Right ventricle myocardium superior (tissue), 1 donor: Measurements from ENCODE around the gene COL9A3. TPM values are rescaled to one million over a fixed set of nuclear protein-coding genes. Genes with fewer than 3 reads are reported as not detected.

Experiments
- ATAC-seq: fragments of 200-7000 bp; cut with Tn5 transposase; one replicate; pipeline ENCODE4 v1.9.1; 2020; ENCODE audit warnings: mild to moderate bottlenecking; ENCODE audit not compliant: poor library complexity
- DNase-seq: peaks from one replicate; pipeline ENCODE4 v3.0.0-alpha.2; 2020
- intact Hi-C: fragments of 100-400 bp; cut with DNase I; formaldehyde crosslinking; loops from one replicate; pipeline ENCODE4 v1.11.2; 2022
- total RNA-seq: library from RNA; stranded (reverse); fragmentation: NEBNext Ultra II Directional; extraction: Animal tissue kit (Norgen Biotek cat#: 25700); gene quantifications from one replicate; pipeline ENCODE4 v1.2.1, GENCODE V29; 2021
- donor health status: DM: no; HTN: yes; CAD: no; lungs with severe emphysema.

Gene COL9A3
- total RNA-seq, 1 donor from 2014 or later: 2.7 TPM

DNA sequence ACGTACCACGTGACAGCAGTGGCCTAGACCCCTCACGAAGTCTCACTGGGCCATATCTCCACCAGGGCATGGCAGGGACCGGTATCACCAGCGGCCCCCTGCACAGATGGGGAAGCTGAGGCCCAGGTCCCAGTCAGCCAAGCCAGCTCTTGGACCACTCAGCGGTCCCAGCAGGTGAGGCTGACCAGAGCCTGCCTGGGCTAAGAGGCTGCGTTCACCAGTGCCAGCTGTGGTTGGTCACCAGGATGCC is 23.2 kb upstream of the COL9A3 start:
- intact Hi-C loops: no loop called here
- no peak for DNase-seq
- no peak for ATAC-seq

DNA sequence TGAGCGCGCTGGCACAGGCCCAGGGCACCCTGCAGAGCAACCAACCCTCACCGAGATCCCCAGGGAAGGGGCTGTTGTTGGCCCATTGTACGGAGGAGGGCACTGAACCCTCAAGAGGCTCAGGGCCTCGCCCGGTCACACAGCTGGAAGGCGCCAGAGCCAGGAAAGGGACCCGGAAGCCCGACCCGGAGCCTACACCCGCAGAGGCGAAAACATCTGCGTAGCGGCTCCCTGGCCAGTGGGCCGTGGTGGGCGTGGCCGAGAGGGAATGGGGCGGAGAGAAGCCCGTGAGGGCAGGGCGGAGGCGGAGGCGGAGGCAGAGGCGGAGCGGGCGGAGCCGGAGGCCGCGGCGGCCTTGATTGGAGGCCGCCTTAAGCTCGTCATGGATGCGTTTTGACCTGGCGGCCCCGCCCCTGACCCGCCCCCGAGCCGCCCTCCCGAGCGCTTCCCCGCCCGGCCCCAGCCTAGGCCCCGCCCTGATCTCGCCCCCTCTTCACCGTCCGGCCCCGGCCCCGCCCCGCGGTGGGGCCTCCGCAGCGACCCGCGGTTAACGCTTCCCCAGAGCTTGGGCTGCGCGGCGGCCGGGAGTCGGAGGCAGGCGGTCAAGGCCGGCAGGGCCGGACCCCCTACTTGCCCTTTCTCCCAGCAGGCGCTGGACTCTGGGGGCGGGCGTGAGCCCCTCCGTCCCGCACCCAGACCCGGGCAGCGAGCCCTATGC is 22.7 kb upstream of the COL9A3 start:
- peak; percentile 91 for ATAC-seq
- DNase-seq: peak; percentile 98
- intact Hi-C loops: no loop called here

DNA sequence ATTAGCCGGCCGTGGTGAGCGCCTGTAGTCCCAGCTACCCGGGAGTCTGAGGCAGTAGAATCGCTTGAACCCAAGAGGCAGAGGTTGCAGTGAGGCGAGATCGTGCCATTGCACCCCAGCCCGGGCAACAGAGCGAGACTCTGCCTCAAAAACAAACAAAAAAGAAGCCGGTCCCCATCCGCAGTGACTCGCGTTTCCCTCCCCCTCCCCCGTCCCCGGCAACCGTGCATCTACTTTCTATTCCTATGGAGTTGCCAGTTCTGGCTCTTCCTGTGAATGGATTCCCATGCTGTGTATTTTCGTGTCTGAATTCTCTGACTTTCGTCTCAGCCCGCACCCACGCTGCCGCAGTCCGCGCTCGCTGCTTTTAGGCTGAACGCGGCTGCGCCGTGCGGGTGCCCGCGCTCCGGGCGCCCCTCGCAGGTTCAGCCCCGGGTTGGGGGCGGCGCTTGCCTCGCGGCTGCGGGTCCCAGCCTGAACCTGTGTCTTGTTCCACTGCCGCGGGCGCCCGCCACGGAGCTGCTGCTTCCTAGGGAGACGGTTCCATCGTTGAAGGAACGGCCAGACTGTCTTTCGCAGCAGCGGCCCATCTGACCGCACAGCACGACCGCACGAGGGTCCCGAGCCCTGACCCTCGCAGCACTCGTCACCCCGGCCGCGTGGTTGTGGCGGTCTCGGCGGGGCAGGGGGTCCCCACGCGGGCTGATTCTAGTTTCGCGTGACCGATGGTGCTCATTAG is 21.7 kb upstream of the COL9A3 start:
- ATAC-seq (peak; percentile 17), DNase-seq (peak; percentile 77)
- intact Hi-C loops: no loop called here

DNA sequence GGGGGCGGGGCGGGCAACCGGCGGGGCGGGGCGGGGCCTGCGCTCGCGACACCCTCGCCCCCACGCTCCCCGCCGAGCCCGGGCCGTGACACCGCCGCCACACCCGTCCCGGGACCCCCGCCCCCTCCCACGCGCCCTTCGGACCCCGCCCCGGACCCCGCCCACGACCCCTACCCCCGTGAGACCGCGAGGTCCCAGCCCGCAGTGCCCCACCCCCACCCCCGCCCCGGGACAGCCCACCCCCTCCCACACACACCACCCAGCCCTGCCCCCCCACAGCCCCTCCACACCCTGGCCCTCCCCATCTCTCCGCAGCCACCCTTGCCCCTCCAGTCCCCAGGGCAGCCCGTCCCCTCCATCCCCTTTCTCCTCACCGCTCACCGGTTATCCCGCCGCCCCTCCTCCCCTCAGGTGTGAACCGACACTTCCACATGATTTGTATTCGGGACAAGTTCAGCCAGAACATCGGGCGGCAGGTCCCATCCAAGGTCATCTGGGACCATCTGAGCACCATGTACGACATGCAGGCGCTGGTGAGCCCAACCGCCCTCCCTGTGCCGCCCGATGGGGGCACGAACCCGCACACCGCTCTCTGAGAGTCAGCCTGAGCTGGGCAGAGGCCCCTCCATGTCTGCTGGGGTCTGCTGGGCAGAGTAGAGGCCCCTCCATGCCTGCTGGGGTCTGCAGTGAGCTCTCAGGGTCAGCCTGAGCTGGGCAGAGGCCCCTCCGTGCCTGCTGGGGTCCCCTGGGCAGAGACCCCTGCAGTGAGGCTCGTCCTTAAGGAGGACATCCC is 20.0 kb upstream of the COL9A3 start:
- peak; percentile 2 for ATAC-seq
- intact Hi-C loops: no loop called here
- DNase-seq: no peak

DNA sequence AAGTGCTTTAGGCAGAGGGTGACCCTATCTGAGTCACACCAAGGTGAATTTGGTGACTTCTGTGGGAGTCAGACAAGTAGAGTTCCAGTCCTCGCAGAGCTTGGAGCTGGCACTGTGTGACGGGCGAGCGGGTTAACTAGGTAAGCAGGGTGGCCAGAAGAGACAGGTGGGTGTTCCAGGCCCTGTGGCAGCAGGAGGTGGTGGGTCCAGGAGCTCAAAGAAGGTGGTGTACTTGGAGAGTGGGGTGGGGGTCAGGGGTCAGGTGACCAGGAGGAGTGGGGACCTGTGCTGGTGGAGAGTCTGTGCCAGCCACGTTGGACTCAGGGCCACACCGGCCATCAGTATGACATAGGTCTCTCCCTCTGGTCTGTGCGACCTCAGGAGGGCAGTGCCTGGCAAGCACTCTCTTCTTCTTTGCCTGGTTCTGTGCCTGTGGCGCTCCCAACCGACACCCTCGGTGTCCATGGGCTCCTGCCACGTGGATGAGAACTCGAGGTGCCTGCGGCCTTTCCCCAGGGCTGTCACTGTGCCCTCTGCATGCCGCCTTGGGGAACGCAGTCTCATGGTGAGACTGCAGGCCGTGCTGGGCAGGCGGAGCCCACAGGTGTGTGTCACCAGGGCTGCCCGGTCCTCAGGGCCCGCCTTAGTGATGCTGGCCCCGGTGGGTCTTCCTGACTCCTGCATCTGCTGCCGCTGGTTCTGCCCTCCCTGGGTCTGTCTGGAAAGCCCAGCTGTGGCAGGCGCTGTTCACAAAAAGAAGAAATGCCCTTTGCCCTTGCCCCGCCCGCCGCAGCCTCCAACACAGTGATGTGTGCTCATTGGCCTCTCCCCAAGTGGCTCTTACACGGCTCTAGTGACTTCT is 18.9 kb upstream of the COL9A3 start:
- DNase-seq: no peak
- no peak for ATAC-seq
- intact Hi-C loops: no loop called here

DNA sequence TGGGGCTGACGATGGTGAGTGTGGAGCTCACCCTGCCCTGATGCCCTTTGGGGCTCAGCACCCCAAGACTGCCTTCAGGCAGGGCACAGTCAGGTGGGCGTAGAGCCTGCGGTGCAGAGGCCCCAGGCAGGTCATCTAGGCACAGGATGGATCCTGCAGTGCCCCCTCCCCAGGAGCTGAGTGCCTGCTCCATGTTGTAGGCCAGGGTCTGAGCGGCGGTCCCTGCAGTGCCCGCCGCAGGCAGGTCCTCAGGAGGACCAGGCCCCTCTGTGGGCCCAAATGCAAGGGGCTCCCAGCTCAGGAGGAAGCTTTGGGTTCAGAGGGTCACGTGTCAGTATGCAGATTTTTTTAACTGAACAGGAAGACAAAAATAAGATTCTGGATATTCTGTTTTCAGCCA is 17.8 kb upstream of the COL9A3 start:
- ATAC-seq: no peak
- intact Hi-C loops: no loop called here
- no peak for DNase-seq

DNA sequence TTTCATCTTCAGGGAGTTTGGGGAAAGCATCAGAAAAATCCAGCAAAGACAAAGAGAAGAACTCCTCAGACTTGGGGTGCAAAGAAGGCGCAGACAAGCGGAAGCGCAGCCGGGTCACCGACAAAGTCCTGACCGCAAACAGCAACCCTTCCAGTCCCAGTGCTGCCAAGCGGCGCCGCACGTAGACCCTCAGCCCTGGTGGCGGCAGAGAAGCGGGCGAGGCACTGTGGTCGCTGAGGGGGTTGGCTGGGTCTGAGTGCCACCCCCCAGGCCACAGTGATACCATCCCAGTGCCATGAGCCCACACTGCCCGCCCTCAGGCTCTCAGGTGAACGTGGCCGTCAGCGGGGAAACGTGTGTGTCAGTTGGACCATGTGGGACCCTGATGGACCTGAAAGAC is 17.4 kb upstream of the COL9A3 start:
- ATAC-seq (no peak), DNase-seq (no peak)
- intact Hi-C loops: no loop called here

DNA sequence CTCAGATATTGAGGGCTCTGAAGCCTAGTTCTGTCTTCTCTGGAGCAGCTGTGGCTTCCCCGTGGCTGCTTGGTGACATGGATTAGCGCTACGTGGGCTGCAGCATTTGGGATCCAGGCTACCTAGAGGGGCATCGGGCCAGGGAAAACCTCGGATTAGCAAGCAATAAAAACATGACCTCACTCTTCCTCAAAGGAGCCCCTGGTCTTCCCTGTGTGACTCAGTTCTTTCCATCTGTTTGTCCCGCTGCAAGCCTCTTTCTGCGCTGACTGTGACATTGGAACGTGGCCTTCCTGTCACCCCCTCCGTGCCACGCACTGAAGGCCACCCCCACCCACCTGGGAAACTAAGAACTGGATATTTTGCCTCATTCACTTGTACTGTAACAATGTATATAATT is 17.0 kb upstream of the COL9A3 start:
- DNase-seq (no peak), ATAC-seq (no peak)
- intact Hi-C loops: no loop called here

DNA sequence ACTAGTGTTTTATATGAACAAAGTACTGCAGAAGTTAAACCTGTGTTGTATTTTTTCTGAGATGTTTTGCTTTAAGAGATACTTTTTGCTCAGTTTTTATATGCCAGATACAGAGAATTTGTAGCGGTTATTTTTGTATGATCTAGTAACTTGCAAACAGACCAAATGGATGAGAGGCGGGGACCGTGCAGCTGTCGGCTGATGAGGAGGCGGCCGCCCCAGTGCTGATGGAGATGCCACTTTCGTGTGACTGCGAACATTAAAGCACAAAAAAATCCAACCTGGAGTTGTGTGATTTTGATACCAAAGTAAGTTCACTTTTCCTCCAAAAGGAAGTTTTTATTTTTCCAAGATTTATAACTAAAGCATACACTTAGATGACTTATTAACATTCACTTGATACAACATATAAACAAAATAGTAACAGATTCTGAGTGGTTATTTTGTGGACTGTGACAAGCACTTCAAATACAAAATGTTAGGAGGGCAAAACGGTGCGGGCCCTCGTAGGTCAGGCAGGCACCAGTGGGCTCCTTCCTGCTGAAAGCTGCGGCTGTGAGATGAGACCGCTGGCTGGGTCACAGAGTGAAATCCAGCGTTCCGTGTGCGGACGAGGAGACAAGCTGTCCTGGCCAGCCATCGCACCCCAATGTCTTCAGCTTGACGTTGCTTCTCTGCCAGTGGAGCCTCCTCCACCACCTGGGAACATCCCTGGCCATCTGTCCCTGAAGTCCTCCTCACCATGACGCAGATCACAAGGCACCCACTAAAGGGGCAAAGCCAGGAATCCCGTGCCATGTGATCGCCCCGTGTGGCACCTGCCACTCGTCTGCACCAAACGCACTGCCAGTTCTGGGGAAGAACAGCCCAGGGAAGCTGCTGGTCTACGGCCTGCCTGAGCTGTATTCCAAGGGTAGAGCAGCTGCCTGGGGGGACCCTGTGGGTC is 16.3 kb upstream of the COL9A3 start:
- DNase-seq: no peak
- no peak for ATAC-seq
- intact Hi-C loops: no loop called here

DNA sequence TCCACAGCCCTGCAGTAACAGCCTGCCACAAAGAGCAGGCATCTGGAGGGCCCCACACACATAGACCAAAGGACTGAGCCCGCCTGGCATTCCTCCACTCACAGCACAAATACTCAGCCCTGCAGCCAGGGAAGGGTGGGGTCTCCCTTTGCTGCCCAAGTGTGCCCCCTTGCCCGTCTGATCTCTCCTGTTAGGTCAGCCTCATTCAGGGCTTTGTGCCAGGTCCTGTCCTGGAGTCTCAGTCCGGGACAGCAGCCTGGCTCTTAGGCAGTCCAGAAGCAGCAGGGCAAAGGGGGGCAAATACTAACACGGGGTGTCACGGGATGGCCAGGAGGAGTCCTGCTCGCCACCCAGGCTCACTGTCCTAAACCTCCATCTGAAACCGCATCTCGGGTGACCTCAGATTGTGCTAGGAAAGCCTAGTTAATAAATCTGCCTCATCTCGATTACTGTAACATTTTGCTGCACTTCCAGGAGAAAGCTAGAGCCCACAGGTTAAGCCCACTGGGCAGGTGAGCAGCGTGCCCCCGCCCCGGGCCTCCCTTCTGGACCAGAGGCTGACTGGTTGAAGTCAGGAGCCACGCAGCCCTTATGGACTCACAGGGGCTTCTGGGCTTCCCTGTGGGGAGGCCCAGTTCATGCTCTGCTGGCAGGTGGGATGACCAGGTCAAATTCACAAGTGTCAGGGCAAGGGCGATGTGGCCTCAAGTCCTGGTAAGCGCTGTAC is 15.4 kb upstream of the COL9A3 start:
- intact Hi-C loops: no loop called here
- no peak for DNase-seq
- peak; percentile 34 for ATAC-seq

DNA sequence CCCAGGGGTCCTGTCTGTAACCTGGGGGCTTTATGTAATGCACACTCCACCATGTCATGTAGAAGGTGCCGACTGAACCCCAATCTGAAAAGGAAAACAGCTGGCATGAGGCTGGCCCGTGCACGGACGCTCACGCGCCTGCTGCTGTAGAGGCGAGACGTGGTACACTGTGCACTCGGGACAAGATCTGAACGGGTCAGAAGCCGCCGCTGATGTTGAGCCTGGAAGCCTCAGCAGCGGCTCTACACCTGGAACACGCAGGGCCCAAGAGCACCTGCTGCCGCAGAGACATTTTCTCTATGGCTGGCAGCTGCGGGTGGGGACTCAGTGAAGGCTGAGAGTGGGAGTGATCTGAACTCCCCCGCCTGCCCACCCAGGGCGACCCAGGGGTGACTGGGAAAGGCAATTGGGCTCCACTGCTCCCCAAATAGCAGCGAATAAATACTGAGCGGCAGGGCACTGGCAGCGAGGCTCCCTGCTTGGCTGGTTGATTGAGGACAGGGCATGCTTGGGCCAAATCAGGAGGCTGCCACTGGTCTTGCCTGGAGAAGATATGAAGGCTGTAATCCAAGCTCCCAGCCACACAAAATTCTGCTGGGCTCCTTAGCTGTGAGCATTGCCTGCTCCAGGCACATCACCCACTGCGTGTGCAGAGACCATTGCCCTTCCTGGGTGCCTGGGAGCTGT is 14.7 kb upstream of the COL9A3 start:
- intact Hi-C loops: no loop called here
- DNase-seq (no peak), ATAC-seq (peak; percentile 51)

DNA sequence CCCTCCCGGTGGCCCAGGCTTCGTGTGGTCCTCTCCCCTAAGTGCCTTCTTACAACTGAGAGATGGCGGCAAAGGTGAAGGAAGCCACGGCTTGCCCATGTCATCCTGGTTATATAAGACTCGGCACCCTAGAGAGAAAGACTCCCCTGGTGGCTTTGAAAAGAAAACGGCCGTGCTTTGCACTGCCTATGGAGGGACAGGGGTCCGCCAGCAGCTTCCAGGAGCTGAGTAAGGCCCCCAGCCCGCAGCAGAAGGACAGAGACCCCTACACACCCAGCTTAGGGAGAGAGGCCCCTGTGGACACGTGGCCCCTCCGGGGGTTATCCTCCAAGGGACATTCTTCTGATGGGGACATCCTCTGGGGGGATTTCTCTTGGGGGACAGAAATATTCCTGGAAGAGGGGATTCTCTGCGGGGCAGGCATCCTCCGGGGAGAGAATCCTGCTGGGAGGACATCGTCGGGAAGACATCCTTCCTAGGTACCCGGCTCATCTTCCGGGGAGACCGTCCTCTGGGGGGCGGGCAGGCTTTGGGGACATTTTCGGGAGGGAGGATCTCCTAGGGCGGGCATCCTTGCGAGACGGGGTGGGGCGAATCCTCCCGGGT is 12.7 kb upstream of the COL9A3 start:
- ATAC-seq (no peak), DNase-seq (no peak)
- intact Hi-C loops: no loop called here

DNA sequence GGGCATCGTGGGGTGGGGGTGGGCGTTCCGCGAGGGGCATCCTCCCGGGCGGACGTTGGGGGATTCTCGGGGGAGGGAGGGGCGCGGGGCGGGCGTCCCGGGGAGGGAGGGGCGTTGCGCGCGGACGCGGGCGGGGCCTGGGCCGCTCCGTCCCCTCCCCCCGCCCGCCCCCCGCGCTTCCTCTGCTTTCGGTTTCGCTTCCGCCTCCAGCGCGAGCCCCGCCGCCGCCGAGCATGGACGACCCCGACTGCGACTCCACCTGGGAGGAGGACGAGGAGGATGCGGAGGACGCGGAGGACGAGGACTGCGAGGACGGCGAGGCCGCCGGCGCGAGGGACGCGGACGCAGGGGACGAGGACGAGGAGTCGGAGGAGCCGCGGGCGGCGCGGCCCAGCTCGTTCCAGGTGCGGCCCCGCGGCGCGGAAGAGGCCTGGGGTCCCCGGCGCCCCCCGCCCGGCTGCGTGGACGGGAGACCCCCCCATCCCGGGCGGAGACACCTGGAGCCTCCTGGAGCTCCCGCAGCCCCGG is 12.2 kb upstream of the COL9A3 start, which contains the start of gene OGFR:
Gene OGFR (plus strand): TSS at position 209 of the 528 bp plus-strand sequence. CDS start 25 bp downstream, at position 234.
- peak; percentile 82 for DNase-seq
- intact Hi-C loops: loop anchor here (5.0 kb wide), 1 partner anchor 132 kb away; no protein-coding TSS in a partner anchor
- peak; percentile 38 for ATAC-seq

DNA sequence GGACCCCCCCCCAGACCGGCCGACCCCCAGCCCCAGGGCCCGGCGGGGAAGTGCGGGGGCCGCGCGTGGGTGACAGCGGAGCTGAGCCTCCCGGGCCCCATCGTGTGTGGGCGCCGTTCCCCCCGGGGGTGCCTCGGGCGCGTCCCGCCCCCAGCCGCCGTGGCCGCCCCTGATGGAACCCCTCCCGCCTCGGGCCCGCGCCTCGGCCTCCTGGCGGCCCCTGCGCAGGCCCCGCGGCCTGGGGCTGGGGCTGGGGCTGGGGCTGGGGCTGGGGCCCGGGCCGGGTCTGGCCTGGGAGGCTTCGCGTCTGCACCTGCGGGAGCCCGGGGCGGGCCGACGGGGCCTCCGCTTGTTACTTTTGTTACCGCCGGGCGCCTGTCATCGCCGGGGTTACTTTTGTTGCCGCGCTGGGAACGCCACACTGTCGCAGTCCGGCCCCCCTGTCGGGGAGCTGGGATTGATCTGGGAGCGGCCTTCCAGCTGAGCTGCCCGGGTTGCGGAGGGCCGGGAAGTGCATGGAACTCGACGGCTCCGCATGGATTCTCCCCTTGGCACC is 11.6 kb upstream of the COL9A3 start:
- peak; percentile 22 for ATAC-seq
- intact Hi-C loops: loop anchor here (5.0 kb wide), 1 partner anchor 133 kb away; no protein-coding TSS in a partner anchor
- no peak for DNase-seq

DNA sequence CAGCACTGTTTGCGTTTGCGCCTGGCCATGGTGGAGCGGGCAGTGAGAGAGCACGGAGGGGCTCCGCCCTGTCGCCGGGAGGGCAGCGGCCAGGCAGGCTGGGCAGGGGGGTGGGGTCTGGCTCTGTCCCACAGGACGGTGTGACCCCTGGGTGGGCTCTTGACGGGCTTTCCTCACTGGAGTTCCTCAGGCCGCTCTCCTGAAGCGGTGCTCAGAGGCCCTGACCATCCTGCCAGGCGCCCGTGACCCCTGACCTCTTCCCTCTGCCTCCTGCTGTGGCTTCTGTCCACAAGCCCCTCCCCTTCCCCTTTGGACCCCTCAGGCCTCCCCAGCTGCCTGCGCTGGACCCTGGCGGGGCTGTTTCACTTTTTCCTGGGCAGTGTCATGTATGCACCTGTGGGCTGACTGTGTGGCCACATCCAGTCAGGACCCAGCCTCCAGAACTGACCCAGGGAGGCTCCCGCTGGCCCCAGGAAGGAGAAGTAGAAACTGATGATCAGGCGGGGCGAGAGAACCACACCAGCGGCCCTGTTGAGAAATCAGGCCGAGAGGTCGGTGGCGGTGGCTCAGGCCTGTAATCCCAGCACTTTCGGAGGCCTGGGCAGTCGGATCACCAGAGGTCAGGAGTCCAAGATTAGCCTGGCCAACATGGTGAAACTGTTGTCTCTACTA is 11.0 kb upstream of the COL9A3 start:
- DNase-seq (peak; percentile 81), ATAC-seq (peak; percentile 0)
- intact Hi-C loops: loop anchor here (5.0 kb wide), 1 partner anchor 134 kb away; no protein-coding TSS in a partner anchor
